T1000 (cell line): Measurements from ENCODE around the gene CPNE7.

ENCODE experiments used
- DNase-seq: peaks from one replicate; lab custom pipeline; 2025; ENCODE audit warnings: mixed read lengths; lab: John Stamatoyannopoulos, UW

The CPNE7 gene

GRCh38 chr16:89575247-89576152 is at the start of gene CPNE7:
Gene CPNE7 (plus strand): TSS chr16:89575758. CDS start chr16:89575898, 140 bp downstream.
- no peak for DNase-seq

GRCh38 chr16:89529097-89529496 is 46.5 kb upstream of the CPNE7 start:
- no peak for DNase-seq

DNA sequence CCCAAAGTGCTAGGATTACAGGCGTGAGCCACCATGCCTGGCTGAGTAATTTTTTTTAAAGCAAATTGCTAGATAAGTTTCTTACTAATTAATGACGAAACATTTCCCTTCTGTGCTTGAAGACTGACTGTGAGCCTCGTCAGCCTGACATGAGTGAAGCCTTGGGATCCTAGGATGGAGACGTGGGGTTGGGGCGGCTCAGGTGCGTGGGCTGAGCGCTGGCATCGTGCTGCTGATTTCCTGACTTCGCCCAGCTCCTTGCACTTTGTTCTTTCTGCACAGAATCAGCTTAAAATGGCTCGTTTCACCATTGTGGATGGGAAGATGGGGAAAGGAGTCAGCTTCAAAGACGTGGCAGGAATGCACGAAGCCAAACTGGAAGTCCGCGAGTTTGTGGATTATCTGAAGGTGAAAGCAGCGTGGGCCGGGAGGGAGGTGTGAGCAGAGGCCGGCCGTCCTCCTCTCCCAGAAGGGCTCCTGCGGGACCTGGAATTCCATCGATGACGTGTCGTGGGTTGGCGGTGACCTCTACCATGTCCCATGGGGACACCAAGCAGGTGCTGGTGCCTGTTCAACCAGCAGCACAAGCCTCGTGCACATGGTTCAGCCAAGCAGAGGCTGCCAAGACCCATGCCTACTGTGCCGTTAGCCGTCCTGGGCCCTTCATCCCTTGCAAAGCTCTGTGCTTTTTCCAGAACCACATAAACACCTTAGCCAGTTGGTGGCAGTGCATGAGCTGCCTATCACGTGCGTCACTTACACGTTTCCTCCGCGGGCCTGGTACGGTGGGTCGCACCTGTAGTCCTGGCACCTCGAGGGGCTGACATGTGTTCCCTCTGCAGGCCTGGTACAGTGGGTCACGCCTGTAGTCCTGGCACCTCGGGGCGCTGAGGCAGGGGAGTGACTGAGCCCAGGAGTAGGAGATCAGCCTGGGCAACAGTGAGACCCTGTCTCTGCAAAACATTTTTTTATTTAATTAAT is 44.9 kb upstream of the CPNE7 start:
- no peak for DNase-seq

GRCh38 chr16:89531821-89532526 is 43.6 kb upstream of the CPNE7 start:
- no peak for DNase-seq

DNA sequence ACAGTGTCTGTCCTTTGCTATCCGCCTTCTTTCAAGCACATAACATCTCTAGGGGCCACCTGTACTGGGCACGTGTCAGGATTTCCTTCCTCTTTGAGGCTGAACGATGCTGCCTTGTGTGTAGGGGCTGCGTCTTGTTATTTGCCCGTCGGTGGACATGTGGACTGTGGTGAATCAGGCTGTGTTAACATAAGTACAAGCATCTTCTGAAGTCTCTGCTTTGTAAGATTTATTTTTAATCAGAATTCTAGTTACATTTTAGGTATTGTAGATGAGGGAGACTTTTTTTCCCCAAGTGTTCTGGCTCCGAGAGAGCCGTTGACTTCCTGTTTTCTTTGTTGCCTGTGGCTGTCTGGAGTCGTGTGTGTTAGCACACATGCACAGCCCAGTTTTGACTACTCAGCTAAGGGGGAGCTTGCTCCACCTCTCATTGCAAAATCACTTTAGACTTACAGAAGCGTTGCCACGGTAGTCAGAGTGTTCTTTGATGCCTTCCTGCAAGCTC is 41.3 kb upstream of the CPNE7 start:
- DNase-seq = no peak

- DNase-seq = no peak
These were observed 39.2 kb upstream of the CPNE7 start for GRCh38 chr16:89536371-89536770.

DNA sequence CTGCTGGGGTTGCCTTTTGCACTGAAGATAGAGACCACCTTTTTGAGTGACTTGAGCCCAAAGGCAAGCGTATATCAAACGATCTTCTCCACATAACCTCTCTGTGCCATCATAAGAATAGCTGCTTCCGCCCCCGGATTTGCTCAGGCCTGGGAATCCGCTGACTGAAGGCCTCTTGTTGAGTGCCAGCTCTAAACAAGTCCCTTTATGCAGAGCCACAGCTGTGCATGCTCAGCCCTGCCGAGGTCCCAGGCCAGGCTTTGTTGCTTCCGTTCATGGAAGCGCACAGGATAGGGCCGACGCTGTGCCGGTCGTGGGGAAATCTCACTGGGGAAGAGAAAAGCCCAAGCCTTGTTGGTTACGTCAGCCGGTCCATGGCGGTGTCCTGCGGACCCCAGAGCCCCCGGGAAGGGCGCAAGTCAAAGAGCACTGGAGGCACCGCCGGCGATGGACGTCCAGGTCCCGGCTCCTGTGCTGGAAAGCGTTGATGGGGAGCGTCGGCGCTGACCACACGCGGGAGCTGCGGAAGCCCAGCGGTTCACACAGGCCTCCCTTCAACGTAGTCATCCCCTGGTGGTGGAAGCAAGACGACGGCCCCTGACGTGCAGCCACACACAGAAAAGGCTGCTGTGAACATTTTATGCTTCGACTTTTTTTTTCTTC is 38.5 kb upstream of the CPNE7 start:
- no peak for DNase-seq

- DNase-seq = no peak
These were observed 38.0 kb upstream of the CPNE7 start for GRCh38 chr16:89537549-89537925.

GRCh38 chr16:89538286-89538685 is 37.3 kb upstream of the CPNE7 start:
- DNase-seq = no peak

GRCh38 chr16:89540557-89540956 is 35.0 kb upstream of the CPNE7 start:
- DNase-seq = no peak

- DNase-seq = no peak
These were observed 33.8 kb upstream of the CPNE7 start for GRCh38 chr16:89541792-89542191.

- no peak for DNase-seq
These were observed 31.4 kb upstream of the CPNE7 start for GRCh38 chr16:89544113-89544512.

DNA sequence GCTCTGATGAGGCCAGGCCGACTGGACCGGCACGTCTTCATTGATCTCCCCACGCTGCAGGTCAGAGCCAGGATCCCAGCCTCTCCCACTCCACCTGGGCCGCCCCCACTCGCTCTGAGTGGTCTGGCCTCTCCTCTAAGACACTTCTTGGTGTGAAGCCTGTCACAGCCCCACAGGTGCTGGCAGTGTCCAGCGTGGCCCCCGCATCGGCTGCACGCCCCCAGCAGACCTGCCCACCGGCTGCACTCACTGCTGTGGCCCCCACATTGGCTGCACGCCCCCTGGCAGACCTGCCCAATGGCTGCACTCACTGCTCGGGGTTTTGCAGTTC is 30.9 kb upstream of the CPNE7 start:
- DNase-seq = no peak

- no peak for DNase-seq
These were observed 30.3 kb upstream of the CPNE7 start for GRCh38 chr16:89545044-89545830.

GRCh38 chr16:89545831-89546574 is 29.6 kb upstream of the CPNE7 start:
- DNase-seq = no peak

DNA sequence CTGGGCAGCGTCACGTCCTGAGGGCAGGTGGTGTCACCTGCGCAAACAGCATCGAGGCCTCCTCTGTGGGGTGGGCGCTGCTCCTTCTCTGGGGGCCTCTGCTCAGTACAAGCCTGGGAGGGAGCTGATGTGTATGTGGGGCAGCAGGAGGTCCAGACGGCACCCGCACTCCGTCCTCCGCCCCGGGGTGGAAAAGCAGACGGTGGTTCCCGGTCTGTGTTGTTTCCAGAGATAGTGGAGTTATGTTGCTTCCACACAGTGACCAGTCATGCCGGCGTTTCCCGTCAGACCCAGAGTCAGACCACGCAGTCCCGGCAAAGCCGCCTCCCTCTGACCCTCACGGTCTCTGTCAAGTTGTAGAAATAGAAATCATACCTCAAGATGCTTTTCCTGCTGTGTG is 28.8 kb upstream of the CPNE7 start:
- DNase-seq = no peak

GRCh38 chr16:89547291-89547690 is 28.3 kb upstream of the CPNE7 start:
- no peak for DNase-seq

DNA sequence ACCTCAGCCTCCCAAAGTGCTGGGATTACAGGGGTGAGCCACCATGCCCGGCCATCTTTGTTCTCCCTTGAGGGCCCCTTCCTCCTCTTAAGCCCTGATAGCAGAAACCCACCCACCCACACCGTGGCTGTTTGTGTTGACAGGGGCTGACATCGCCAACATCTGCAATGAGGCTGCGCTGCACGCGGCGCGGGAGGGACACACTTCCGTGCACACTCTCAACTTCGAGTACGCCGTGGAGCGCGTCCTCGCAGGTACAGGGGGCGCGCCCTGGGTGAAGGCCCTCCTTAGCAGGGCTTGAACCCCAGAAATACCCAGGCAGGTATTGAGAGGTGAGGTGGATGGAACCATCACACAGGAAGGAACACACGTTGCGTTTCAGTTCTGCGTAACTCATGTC is 27.7 kb upstream of the CPNE7 start:
- no peak for DNase-seq

DNA sequence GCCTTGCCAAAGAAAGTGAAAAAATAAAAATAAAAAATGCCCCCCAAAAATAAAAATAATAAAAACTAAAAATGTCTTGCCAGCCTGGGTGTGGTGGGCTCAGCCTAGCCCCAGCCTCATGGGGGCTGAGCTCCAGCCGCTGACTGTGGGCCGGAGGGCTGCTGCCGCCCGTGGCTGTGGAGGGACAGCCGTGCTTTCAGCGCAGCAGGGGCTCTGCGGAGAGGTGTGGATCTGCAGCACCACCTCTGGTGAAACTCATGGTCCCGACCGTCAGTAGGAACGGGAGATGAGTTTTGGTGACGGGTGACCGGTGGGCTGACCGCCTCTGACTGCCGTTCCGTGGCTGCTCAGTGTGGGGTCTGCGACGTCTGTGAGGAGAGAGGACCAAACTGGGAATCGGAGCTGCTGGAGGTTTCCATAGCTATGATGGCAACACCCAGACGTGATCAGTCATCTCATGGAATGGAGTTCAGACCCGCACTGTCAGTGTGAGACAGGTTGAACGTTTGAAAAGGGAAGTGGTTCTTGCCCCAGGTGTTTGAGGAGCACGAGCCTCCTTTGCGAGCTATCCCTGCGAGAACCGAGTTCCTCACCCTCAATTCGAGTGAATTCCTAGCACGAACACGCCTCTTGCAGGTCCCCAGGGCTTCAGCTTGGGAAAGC is 27.1 kb upstream of the CPNE7 start:
- DNase-seq = no peak
